ENCODE data around the gene SCGB1C1.
A peak's percentile ranks its signal among the peaks of the same experiment; 100 is the strongest.

The SCGB1C1 gene

GRCh38 chr11:207208-207862 lies 14.5 kb downstream of the SCGB1C1 start, which contains the start of the genes BET1L and RIC8A:
Gene BET1L, minus strand, starts transcription at chr11:207399. Its CDS starts 78 bp downstream, at chr11:207321.
Gene RIC8A, plus strand, starts transcription at chr11:207708. Its CDS starts 1,147 bp downstream, at chr11:208855.
- Histone ChIP-seq H3K4me1 (ENCODE audit: control insufficient read depth, insufficient read depth, low read length) (peaks cover 2% of the 10 kb centered on the region), H3K4me3 (ENCODE audit: low read depth, low read length) (peak within 1 kb of the TSS; percentile 98), H3K27me3 (ENCODE audit: control insufficient read depth, insufficient read depth, low read length) (no peaks in the 10 kb centered on the region), H3K9ac (ENCODE audit: low read depth, low read length) (peak within 1 kb of the TSS; percentile 96), H3K36me3 (ENCODE audit: control insufficient read depth, insufficient read depth, low read length) (peaks cover 42% of the 10 kb centered on the region), H3K9me3 (ENCODE audit: control insufficient read depth, insufficient read depth, low read length) (no peaks in the 10 kb centered on the region)

DNA sequence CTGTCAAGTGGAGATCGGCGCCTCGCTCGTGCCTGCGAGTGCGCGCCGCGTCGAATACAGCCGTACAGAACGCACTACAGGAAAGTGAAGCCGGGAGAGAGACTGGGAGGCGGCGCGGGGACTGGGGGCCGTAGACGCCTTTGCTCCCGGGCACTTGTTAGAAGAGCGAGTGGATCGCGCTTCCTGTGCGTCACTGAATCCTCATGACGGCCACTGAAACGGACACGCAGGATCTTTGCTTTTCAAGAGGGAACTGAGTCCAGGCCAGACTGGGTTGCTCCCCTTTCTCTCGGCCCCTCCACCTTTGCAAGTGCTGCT lies 14.9 kb downstream of the SCGB1C1 start:
- peak overlapping the region; percentile 98 for H3K4me3 ChIP-seq (ENCODE audit: low read depth, low read length)
- peaks cover 47% of the 10 kb centered on the region for H3K36me3 ChIP-seq (ENCODE audit: control insufficient read depth, insufficient read depth, low read length)

DNA sequence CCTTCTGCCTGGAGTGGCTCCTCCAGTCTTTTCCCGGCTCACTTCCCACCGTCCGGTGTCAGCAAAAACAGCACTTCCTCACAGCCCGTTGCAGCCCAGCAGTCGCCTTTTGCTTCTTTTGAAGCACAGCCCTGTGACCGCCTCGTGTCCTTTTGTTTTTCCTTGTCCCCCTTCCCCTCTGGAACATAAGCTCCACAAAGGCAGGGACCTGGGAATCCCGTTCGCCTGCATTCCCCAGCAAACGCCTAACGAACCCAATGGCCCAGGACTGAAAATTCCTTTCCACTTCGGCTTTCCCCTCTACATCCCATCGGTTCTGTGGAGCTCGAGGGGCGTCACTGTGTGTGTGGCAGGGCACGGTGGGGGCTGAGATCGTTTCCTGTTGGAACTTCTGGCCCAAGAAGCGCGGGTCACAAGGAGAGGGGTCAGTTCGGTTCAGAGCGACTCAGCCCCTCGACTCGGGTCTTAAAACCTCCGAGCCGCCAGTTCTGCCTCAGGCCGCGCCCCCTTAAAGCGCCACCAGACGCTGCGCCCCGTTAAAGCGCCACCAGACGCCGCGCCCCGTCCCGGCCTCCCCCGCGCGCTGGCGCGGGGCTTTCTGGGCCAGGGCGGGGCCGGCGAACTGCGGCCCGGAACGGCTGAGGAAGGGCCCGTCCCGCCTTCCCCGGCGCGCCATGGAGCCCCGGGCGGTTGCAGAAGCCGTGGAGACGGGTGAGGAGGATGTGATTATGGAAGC lies 15.5 kb downstream of the SCGB1C1 start:
- Histone ChIP-seq H3K36me3 (ENCODE audit: control insufficient read depth, insufficient read depth, low read length) (peaks cover 52% of the 10 kb centered on the region), H3K27me3 (ENCODE audit: control insufficient read depth, insufficient read depth, low read length) (no peaks in the 10 kb centered on the region), H3K4me1 (ENCODE audit: control insufficient read depth, insufficient read depth, low read length) (peaks cover 2% of the 10 kb centered on the region), H3K4me3 (ENCODE audit: low read depth, low read length) (peak overlapping the region; percentile 98), H3K9ac (ENCODE audit: low read depth, low read length) (peak overlapping the region; percentile 94), H3K9me3 (ENCODE audit: control insufficient read depth, insufficient read depth, low read length) (no peaks in the 10 kb centered on the region)

More for the DNA sequence above, 14.9 kb downstream of the SCGB1C1 start:
- H3K9ac ChIP-seq (ENCODE audit: low read depth, low read length), result peak overlapping the region; percentile 94
- H3K4me1 ChIP-seq (ENCODE audit: control insufficient read depth, insufficient read depth, low read length), result peaks cover 2% of the 10 kb centered on the region
- no peaks in the 10 kb centered on the region for H3K9me3 ChIP-seq (ENCODE audit: control insufficient read depth, insufficient read depth, low read length)
- H3K27me3 ChIP-seq (ENCODE audit: control insufficient read depth, insufficient read depth, low read length), result no peaks in the 10 kb centered on the region

DNA sequence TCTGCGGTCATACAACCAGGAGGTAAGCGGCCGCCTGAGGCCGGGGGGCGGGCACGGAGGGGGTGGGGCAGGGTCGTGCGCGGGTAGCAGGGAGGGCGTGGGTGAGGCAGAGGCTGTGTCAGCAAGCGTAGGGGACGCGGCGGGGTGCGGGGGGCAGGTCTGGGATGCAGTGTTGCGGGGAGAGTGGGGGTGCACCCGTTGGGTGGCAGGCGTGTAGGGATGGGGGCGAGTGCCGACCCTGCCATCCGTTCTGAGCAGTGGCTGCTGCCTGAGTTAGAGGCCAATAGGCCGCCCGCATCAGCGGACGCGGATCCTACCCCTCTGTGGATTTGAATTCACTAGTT lies 16.0 kb downstream of the SCGB1C1 start:
- Histone ChIP-seq H3K9me3 (ENCODE audit: control insufficient read depth, insufficient read depth, low read length) (no peaks in the 10 kb centered on the region), H3K27me3 (ENCODE audit: control insufficient read depth, insufficient read depth, low read length) (no peaks in the 10 kb centered on the region), H3K4me3 (ENCODE audit: low read depth, low read length) (peak overlapping the region; percentile 98), H3K4me1 (ENCODE audit: control insufficient read depth, insufficient read depth, low read length) (peaks cover 2% of the 10 kb centered on the region), H3K36me3 (ENCODE audit: control insufficient read depth, insufficient read depth, low read length) (peaks cover 52% of the 10 kb centered on the region), H3K9ac (ENCODE audit: low read depth, low read length) (peak overlapping the region; percentile 65)

DNA sequence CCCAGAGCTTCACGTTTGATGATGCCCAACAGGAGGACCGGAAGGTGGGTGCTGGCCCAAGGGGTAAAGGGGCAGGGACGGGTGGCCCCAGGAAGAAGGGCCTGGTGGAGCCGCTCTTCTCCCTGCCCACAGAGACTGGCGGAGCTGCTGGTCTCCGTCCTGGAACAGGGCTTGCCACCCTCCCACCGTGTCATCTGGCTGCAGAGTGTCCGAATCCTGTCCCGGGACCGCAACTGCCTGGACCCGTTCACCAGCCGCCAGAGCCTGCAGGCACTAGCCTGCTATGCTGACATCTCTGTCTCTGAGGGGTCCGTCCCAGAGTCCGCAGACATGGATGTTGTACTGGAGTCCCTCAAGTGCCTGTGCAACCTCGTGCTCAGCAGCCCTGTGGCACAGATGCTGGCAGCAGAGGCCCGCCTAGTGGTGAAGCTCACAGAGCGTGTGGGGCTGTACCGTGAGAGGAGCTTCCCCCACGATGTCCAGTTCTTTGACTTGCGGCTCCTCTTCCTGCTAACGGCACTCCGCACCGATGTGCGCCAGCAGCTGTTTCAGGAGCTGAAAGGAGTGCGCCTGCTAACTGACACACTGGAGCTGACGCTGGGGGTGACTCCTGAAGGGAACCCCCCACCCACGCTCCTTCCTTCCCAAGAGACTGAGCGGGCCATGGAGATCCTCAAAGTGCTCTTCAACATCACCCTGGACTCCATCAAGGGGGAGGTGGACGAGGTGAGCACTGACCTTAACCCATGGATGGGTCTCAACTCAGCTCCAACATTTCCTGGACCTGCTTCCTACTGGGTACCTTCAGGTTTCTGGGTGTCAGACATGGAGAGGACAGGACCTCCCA lies 16.6 kb downstream of the SCGB1C1 start:
- Histone ChIP-seq H3K9me3 (ENCODE audit: control insufficient read depth, insufficient read depth, low read length) (no peaks in the 10 kb centered on the region), H3K9ac (ENCODE audit: low read depth, low read length) (peak overlapping the region; percentile 65), H3K4me1 (ENCODE audit: control insufficient read depth, insufficient read depth, low read length) (peaks cover 2% of the 10 kb centered on the region), H3K4me3 (ENCODE audit: low read depth, low read length) (peak overlapping the region; percentile 98), H3K36me3 (ENCODE audit: control insufficient read depth, insufficient read depth, low read length) (peaks cover 58% of the 10 kb centered on the region), H3K27me3 (ENCODE audit: control insufficient read depth, insufficient read depth, low read length) (no peaks in the 10 kb centered on the region)

DNA sequence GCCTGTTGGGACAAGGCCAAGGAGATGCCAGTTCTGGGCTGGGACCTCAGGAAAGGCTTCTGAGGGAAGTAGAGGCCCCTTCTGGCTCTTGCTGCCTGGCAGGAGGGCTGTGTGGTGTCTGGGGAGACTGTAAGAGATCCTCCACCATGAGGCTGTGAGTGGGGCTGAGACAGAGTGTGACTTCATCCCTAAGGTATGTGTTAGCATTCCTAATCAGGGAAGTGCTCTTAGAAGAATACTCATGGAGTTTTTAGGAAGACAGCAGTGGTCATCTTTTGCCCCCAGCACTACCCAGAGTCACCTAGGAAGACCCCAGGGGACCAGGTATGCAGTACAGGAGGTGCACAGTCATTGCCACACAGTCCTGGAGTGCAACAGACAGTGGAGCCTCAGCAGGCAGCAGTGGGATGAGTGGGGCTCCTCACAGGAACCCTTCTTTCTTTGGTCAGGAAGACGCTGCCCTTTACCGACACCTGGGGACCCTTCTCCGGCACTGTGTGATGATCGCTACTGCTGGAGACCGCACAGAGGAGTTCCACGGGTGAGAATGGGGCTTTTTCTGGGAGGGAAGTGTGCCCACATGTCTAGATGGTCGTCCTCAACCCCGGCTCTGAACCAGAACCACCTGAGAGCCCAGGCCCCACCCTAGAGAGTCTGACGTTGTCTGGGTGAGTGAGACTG lies 17.4 kb downstream of the SCGB1C1 start:
- Histone ChIP-seq H3K9ac (ENCODE audit: low read depth, low read length) (no peak overlapping the region), H3K27me3 (ENCODE audit: control insufficient read depth, insufficient read depth, low read length) (no peaks in the 10 kb centered on the region), H3K4me3 (ENCODE audit: low read depth, low read length) (no peak overlapping the region), H3K36me3 (ENCODE audit: control insufficient read depth, insufficient read depth, low read length) (peaks cover 58% of the 10 kb centered on the region), H3K9me3 (ENCODE audit: control insufficient read depth, insufficient read depth, low read length) (no peaks in the 10 kb centered on the region), H3K4me1 (ENCODE audit: control insufficient read depth, insufficient read depth, low read length) (peaks cover 2% of the 10 kb centered on the region)

GRCh38 chr11:210803-211180 lies 17.9 kb downstream of the SCGB1C1 start:
- Histone ChIP-seq H3K4me1 (ENCODE audit: control insufficient read depth, insufficient read depth, low read length) (peaks cover 2% of the 10 kb centered on the region), H3K36me3 (ENCODE audit: control insufficient read depth, insufficient read depth, low read length) (peaks cover 54% of the 10 kb centered on the region), H3K27me3 (ENCODE audit: control insufficient read depth, insufficient read depth, low read length) (no peaks in the 10 kb centered on the region), H3K9me3 (ENCODE audit: control insufficient read depth, insufficient read depth, low read length) (no peaks in the 10 kb centered on the region), H3K9ac (ENCODE audit: low read depth, low read length) (no peak overlapping the region), H3K4me3 (ENCODE audit: low read depth, low read length) (no peak overlapping the region)

DNA sequence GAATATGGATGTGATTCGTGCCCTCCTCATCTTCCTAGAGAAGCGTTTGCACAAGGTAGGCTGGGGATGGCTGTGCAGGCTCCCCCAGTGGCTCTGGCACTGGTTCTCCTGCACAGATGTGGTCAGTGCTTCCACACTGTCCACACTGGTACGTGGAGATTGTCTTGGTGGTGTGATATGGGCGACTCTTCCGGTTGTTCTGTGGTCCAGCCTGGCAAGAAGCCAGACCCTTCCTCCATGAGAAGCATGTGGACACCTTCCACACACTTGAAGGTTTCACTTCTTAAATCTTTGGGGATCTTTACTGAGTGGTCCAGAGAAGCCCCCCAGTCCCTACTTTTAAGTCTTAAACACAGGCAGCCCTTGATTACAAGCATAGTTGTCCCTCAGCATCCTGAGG lies 18.4 kb downstream of the SCGB1C1 start:
- Histone ChIP-seq H3K9me3 (ENCODE audit: control insufficient read depth, insufficient read depth, low read length) (no peaks in the 10 kb centered on the region), H3K27me3 (ENCODE audit: control insufficient read depth, insufficient read depth, low read length) (no peaks in the 10 kb centered on the region), H3K9ac (ENCODE audit: low read depth, low read length) (no peak overlapping the region), H3K36me3 (ENCODE audit: control insufficient read depth, insufficient read depth, low read length) (peaks cover 54% of the 10 kb centered on the region), H3K4me3 (ENCODE audit: low read depth, low read length) (no peak overlapping the region), H3K4me1 (ENCODE audit: control insufficient read depth, insufficient read depth, low read length) (peaks cover 2% of the 10 kb centered on the region)

- H3K9ac ChIP-seq (ENCODE audit: low read depth, low read length), result no peak overlapping the region
- peaks cover 2% of the 10 kb centered on the region for H3K4me1 ChIP-seq (ENCODE audit: control insufficient read depth, insufficient read depth, low read length)
- H3K27me3 ChIP-seq (ENCODE audit: control insufficient read depth, insufficient read depth, low read length), result no peaks in the 10 kb centered on the region
- no peaks in the 10 kb centered on the region for H3K9me3 ChIP-seq (ENCODE audit: control insufficient read depth, insufficient read depth, low read length)
- no peak overlapping the region for H3K4me3 ChIP-seq (ENCODE audit: low read depth, low read length)
- H3K36me3 ChIP-seq (ENCODE audit: control insufficient read depth, insufficient read depth, low read length), result peaks cover 53% of the 10 kb centered on the region
These were observed 18.9 kb downstream of the SCGB1C1 start for GRCh38 chr11:211741-212140.

- no peak overlapping the region for H3K9ac ChIP-seq (ENCODE audit: low read depth, low read length)
- peaks cover 49% of the 10 kb centered on the region for H3K36me3 ChIP-seq (ENCODE audit: control insufficient read depth, insufficient read depth, low read length)
These were observed 19.5 kb downstream of the SCGB1C1 start for GRCh38 chr11:212150-213100.

More at GRCh38 chr11:212150-213100, 19.5 kb downstream of the SCGB1C1 start:
- Histone ChIP-seq H3K4me1 (ENCODE audit: control insufficient read depth, insufficient read depth, low read length) (peaks cover 2% of the 10 kb centered on the region), H3K9me3 (ENCODE audit: control insufficient read depth, insufficient read depth, low read length) (no peaks in the 10 kb centered on the region), H3K27me3 (ENCODE audit: control insufficient read depth, insufficient read depth, low read length) (no peaks in the 10 kb centered on the region), H3K4me3 (ENCODE audit: low read depth, low read length) (no peak overlapping the region)

Measured in iPS-15b (cell line).